Esophagus mucosa (tissue), 1 donor: ENCODE measurements around the gene ZNF45. TPM values are rescaled to one million over a fixed set of nuclear protein-coding genes. Genes with fewer than 3 reads are reported as not detected.
A peak's percentile ranks its signal among the peaks of the same experiment; 100 is the strongest.
"Not testable (repeated sequence)": the region's sequence is repeated elsewhere in the genome, so short reads cannot be mapped to it uniquely, and the experiment has no call there.

Experiments
- ATAC-seq: fragments of 200-7000 bp; cut with Tn5 transposase; one replicate; pipeline ENCODE4 v1.9.1; 2020
- total RNA-seq: library from RNA; stranded (reverse); gene quantifications from one replicate; pipeline ENCODE4 v1.2.4, GENCODE V29; 2023
- donor health status: DM: yes; HTN: yes; CAD: no.

The ZNF45 gene
- total RNA-seq, 1 donor from 2014 or later: 6.0 TPM

- no peak for ATAC-seq
These were observed 24.2 kb downstream of the ZNF45 start for GRCh38 chr19:43910884-43911283.

DNA sequence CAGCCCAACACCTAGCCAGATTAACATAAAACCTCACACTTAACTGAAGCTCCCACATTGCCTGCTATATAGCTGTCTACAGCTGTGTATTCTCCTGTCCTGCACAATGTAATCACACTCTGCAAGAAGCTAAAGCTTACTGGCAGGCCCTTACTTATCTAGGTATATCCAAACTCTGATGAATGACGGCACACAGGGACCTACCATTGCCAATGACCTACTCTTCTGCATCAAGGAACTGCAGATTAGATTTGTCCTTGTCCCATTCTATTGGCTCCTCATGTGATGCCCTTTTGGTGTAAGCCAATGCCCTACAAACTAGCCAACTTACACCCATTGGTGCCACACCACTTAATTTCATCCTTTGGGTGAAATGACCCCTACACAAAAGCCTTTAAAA lies 26.4 kb downstream of the ZNF45 start:
- ATAC-seq: no peak

DNA sequence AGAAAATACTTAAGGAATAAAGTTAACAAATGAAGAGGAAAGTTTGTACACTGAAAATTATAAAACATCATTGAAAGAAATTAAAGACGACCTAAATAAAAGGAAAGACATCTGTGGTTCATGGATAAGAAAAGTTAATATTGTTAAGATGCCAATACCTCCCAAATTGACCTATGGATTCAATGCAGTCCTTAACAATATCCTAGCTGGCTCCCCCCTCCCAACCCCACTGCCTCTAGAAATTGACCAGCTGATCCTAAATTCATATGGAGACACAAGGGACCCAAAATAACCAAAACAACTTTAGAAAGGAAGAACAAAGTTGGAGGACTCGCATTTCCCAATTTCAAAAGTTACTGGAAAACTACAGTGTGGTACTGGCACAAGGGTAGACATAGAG lies 28.3 kb downstream of the ZNF45 start:
- ATAC-seq: no peak

- ATAC-seq: no peak
These were observed 29.2 kb downstream of the ZNF45 start for GRCh38 chr19:43905897-43906296.

GRCh38 chr19:43902399-43902798 lies 32.7 kb downstream of the ZNF45 start:
- no peak for ATAC-seq

DNA sequence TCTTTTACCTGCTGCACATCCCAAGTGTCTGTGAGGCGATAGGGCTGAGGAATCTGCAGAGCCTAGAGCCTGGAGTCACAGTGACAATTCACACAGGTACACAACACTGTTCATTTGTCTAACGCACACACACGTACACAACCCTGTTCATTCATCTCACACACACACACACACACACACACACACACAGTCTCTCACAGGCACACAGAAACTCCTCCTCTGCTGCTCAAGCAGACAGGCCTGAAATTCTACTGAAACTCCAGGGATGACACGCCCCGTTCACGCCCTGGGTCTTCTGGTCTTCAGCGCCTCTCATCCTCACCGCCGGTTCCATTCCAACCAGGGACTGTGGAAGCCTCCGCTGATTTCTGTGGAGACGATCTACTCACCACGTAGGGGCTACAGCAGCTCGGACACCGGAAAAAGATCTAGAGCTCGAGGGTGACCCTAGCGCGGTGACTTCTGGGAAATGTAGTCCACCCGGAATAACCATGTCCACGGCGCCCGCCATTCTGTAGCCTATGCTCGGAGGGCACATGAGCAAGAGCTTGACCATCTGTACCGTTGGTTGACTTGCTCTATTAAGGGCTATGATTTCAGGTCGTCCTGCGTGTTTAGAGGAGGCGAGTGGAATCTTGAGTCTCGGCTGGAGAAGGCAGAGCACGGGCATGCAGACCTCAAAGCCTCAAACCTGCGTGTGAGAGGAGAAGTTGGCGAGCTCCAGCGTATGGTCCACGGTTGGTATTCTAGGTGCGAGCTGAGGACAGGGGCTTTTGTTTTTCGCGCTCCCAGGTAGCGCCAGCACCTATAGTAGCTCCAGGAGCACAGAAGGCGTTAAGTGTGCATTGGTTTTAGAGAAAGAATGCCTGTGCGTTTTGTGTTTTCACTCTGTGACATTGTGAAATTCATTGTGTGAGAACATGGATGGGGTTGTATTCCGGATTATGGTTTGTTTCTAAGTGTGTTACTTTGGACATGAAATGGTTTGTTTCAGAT lies 33.4 kb downstream of the ZNF45 start:
- ATAC-seq: peak; percentile 66

GRCh38 chr19:43895727-43896308 lies 39.3 kb downstream of the ZNF45 start:
- no peak for ATAC-seq

GRCh38 chr19:43883864-43884263 lies 51.2 kb downstream of the ZNF45 start, which contains the start of gene ZNF404:
TSS of gene ZNF404 (minus strand) at chr19:43883964.
- no peak for ATAC-seq

GRCh38 chr19:43880483-43880882 lies 54.6 kb downstream of the ZNF45 start:
- no peak for ATAC-seq

DNA sequence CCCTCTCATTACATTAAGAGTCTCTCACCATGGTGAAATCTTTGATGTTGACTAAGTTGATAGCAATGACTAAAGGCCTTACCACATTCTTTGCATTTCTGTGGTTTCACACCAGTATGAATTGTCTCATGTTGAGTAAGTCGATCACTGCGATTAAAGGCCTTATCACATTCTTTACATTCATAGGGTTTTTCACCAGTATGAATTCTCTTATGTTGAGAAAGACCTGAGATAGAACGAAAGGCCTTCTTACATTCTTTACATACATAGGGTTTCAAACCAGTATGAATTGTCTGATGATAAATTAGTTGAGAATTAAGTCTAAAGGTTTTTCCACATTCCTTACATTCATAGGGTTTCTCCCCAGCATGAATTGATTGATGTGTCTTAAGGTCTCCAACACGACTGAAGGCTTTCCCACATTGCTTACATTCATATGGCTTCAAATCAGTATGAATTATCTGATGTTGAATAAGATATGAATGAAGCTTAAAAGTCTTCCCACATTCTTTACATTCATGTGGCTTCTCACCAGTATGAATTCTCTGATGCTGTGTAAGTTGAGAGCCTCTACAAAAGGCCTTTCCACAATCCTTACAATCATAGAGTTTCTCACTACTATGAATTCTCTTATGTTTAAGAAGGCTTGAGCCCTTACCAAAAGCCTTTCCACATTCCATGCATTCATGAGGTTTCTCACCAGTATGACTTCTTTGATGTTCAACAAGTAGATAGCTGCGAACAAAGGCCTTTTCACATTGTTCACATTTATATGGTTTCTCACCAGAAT lies 62.3 kb downstream of the ZNF45 start:
- no peak for ATAC-seq

GRCh38 chr19:43866923-43867322 lies 68.2 kb downstream of the ZNF45 start:
- ATAC-seq: not testable (repeated sequence)

Other genes with a start within 250 kb of the ZNF45 start
- not detected for gene IRGC, start 219.2 kb downstream of the ZNF45 start, total RNA-seq
- gene SMG9, start 180.3 kb downstream of the ZNF45 start, total RNA-seq: 22.3 TPM
- gene KCNN4, start 154.3 kb downstream of the ZNF45 start, total RNA-seq: 4.1 TPM
- gene LYPD5, start 132.8 kb downstream of the ZNF45 start, total RNA-seq: 18.0 TPM
- gene ZNF283, start 108.0 kb downstream of the ZNF45 start, total RNA-seq: 5.3 TPM
- gene ZNF404, start 51.3 kb downstream of the ZNF45 start, total RNA-seq: 0.36 TPM
- gene ZNF221, start 15.9 kb upstream of the ZNF45 start, total RNA-seq: 0.88 TPM
- gene ZNF155, start 48.9 kb upstream of the ZNF45 start, total RNA-seq: 1.8 TPM
- gene ZNF230, start 67.7 kb upstream of the ZNF45 start, total RNA-seq: 2.1 TPM
- 1.00 TPM for gene ZNF222, start 90.1 kb upstream of the ZNF45 start, total RNA-seq
- gene ZNF223, start 116.8 kb upstream of the ZNF45 start, total RNA-seq: 2.2 TPM
- gene ZNF284, start 136.9 kb upstream of the ZNF45 start, total RNA-seq: 0.36 TPM
- gene ZNF224, start 159.1 kb upstream of the ZNF45 start, total RNA-seq: 6.2 TPM
- 1.8 TPM for gene ZNF225, start 178.1 kb upstream of the ZNF45 start, total RNA-seq
- gene ZNF234, start 206.3 kb upstream of the ZNF45 start, total RNA-seq: 3.0 TPM
- gene ZNF226, start 229.8 kb upstream of the ZNF45 start, total RNA-seq: 12.4 TPM